Smooth muscle cell (in vitro differentiated cells): ENCODE data around the gene KDM3B. TPM values are rescaled to one million over a fixed set of nuclear protein-coding genes. Genes with fewer than 3 reads are reported as not detected.

Experiments used
- DNase-seq: peaks from one replicate; lab custom pipeline; 2025; ENCODE audit not compliant: unreplicated experiment; lab: John Stamatoyannopoulos, UW
- H2AFZ ChIP-seq: fragments of 200-600 bp; sonication (generic); 2 replicates; pipeline ENCODE4 v1.6.0; 2016; ENCODE audit warnings: antibody characterized with exemption, low read depth, mild to moderate bottlenecking
- H3F3A ChIP-seq: fragments of 200-600 bp; sonication (generic); 2 replicates; pipeline ENCODE4 v1.6.0; 2017; ENCODE audit warnings: antibody characterized with exemption, low read depth
- H3K27ac ChIP-seq: fragments of 200-600 bp; sonication (generic); 2 replicates; pipeline ENCODE4 v1.5.1; 2016; ENCODE audit warnings: low read depth, mild to moderate bottlenecking
- H3K27me3 ChIP-seq: fragments of 200-600 bp; sonication (generic); 2 replicates; pipeline ENCODE4 v1.6.1; 2016; ENCODE audit warnings: low read depth, mild to moderate bottlenecking
- H3K36me3 ChIP-seq: fragments of 200-600 bp; sonication (generic); 2 replicates; pipeline ENCODE4 v1.5.1; 2016; ENCODE audit warnings: low read depth
- H3K4me1 ChIP-seq: fragments of 200-600 bp; sonication (generic); 2 replicates; pipeline ENCODE4 v1.5.1; 2016; ENCODE audit warnings: low read depth
- H3K4me2 ChIP-seq: fragments of 200-600 bp; sonication (generic); 2 replicates; pipeline ENCODE4 v1.6.0; 2016; ENCODE audit warnings: mild to moderate bottlenecking
- H3K4me3 ChIP-seq: fragments of 200-600 bp; sonication (generic); 2 replicates; pipeline ENCODE4 v1.5.1; 2016; ENCODE audit warnings: mild to moderate bottlenecking
- H3K79me2 ChIP-seq: fragments of 200-600 bp; sonication (generic); 2 replicates; pipeline ENCODE4 v1.6.0; 2016; ENCODE audit warnings: low read depth, mild to moderate bottlenecking
- H3K9ac ChIP-seq: fragments of 200-600 bp; sonication (generic); 2 replicates; pipeline ENCODE4 v1.6.0; 2016; ENCODE audit warnings: low read depth
- H3K9me3 ChIP-seq: fragments of 200-600 bp; sonication (generic); replicated peaks from 2 replicates; pipeline ENCODE4 v1.5.1; 2016; ENCODE audit warnings: low read depth
- H4K20me1 ChIP-seq: fragments of 200-600 bp; sonication (generic); 2 replicates; pipeline ENCODE4 v1.6.0; 2016; ENCODE audit warnings: low read depth
- CTCF ChIP-seq: fragments of 200-600 bp; sonication (generic); IDR thresholded peaks from 2 replicates; pipeline ENCODE4 v1.5.1; 2017; ENCODE audit warnings: borderline replicate concordance, mild to moderate bottlenecking, antibody characterized with exemption; ENCODE audit not compliant: insufficient read depth, poor library complexity, severe bottlenecking
- WGBS: methylation state at CpG from one replicate; pipeline ENCODE4 v1.1.7; 2016; ENCODE audit warnings: low lambda C conversion rate; 5-methylcytosine and 5-hydroxymethylcytosine counted together
- polyA plus RNA-seq: library from polyadenylated mRNA; unstranded; fragments of >200 nt; fragmentation: Nextera tagmentation; extraction: Ambion mirVana; gene quantifications from 2 replicates; pipeline ENCODE4 v1.2.1, GENCODE V29; 2016
- total RNA-seq: library from RNA; depleted of rRNA; stranded (reverse); fragments of >200 nt; gene quantifications from 2 replicates; pipeline ENCODE4 v1.2.3, GENCODE V29; 2014

KDM3B gene
- total and polyA plus RNA-seq, 2 experiments from 2014 or later: 16.5 to 43.1 TPM

- Histone ChIP-seq H3K36me3 (peaks cover 39% of the 10 kb centered on the region), H3K27ac (no peak overlapping the region), H3F3A (no peaks in the 10 kb centered on the region), H3K9me3 (no peaks in the 10 kb centered on the region), H4K20me1 (no peaks in the 10 kb centered on the region), H3K4me2 (no peak overlapping the region), H2AFZ (no peak overlapping the region), H3K9ac (no peak overlapping the region), H3K27me3 (no peaks in the 10 kb centered on the region), H3K4me1 (no peaks in the 10 kb centered on the region), H3K79me2 (no peaks in the 10 kb centered on the region), H3K4me3 (no peak overlapping the region)
- WGBS: 88% methylated on average over 2 of the region's 2 CpGs
- no peak for TF ChIP-seq CTCF
- DNase-seq: no peak
These were observed 66.0 kb downstream of the KDM3B start for GRCh38 chr5:138418444-138418843.

GRCh38 chr5:138425079-138425478, 72.6 kb downstream of the KDM3B start:
- no peak overlapping the region for H2AFZ ChIP-seq
- H4K20me1 ChIP-seq: no peaks in the 10 kb centered on the region
- H3K36me3 ChIP-seq: peaks cover 40% of the 10 kb centered on the region
- H3K9ac ChIP-seq: no peak overlapping the region
- no peak for TF ChIP-seq CTCF
- no peak for DNase-seq
- no peaks in the 10 kb centered on the region for H3K9me3 ChIP-seq
- no peaks in the 10 kb centered on the region for H3K4me1 ChIP-seq
- H3K27me3 ChIP-seq: no peaks in the 10 kb centered on the region
- no peak overlapping the region for H3K4me3 ChIP-seq
- H3F3A ChIP-seq: no peaks in the 10 kb centered on the region
- H3K4me2 ChIP-seq: no peak overlapping the region
- WGBS: 100% methylated on average over 1 of the region's 1 CpG
- H3K79me2 ChIP-seq: no peaks in the 10 kb centered on the region
- no peak overlapping the region for H3K27ac ChIP-seq

GRCh38 chr5:138435943-138436342, 83.5 kb downstream of the KDM3B start:
- WGBS: 95% methylated on average over 5 of the region's 5 CpGs
- no peaks in the 10 kb centered on the region for H3K79me2 ChIP-seq
- H3K9ac ChIP-seq: no peak overlapping the region
- H3K4me2 ChIP-seq: no peak overlapping the region
- no peak overlapping the region for H3K4me3 ChIP-seq
- TF ChIP-seq CTCF: no peak
- no peak overlapping the region for H3K27ac ChIP-seq
- no peaks in the 10 kb centered on the region for H3K9me3 ChIP-seq
- peaks cover 15% of the 10 kb centered on the region for H3K36me3 ChIP-seq
- DNase-seq: no peak
- peaks cover 10% of the 10 kb centered on the region for H3K4me1 ChIP-seq
- H4K20me1 ChIP-seq: peaks cover 5% of the 10 kb centered on the region
- no peak overlapping the region for H2AFZ ChIP-seq
- H3F3A ChIP-seq: peaks cover 4% of the 10 kb centered on the region
- no peaks in the 10 kb centered on the region for H3K27me3 ChIP-seq

- peak overlapping the region; percentile 96 for H3K4me2 ChIP-seq
- no peak for TF ChIP-seq CTCF
These were observed 85.7 kb downstream of the KDM3B start for GRCh38 chr5:138438003-138438723.

More at GRCh38 chr5:138438003-138438723, 85.7 kb downstream of the KDM3B start:
- Histone ChIP-seq H3K36me3 (peaks cover 10% of the 10 kb centered on the region), H2AFZ (no peak overlapping the region), H4K20me1 (peaks cover 5% of the 10 kb centered on the region), H3K9me3 (no peaks in the 10 kb centered on the region), H3K27ac (no peak overlapping the region), H3K4me3 (peak overlapping the region; percentile 68), H3K79me2 (no peaks in the 10 kb centered on the region), H3K9ac (no peak overlapping the region), H3F3A (peaks cover 4% of the 10 kb centered on the region), H3K4me1 (peaks cover 10% of the 10 kb centered on the region), H3K27me3 (no peaks in the 10 kb centered on the region)
- no peak for DNase-seq
- 81% methylated on average over 11 of the region's 11 CpGs for WGBS
